ENCODE measurements around the gene CYYR1. TPM values are rescaled to one million over a fixed set of nuclear protein-coding genes. Genes with fewer than 3 reads are reported as not detected.

Gene CYYR1
- total RNA-seq, 1 experiment from 2014 or later: not detected

- no TSS peak for BruUV-seq (replicated peaks)
- Histone ChIP-seq H3K4me1 (ENCODE audit: control insufficient read depth, insufficient read depth, low read length) (no peaks in the 10 kb centered on the region), H3K4me3 (ENCODE audit: low read depth in 2 of 2, low read length in 2 of 2) (no peak overlapping the region), H3K27me3 (ENCODE audit: control insufficient read depth, insufficient read depth, low read length) (no peaks in the 10 kb centered on the region), H3K36me3 (ENCODE audit: control insufficient read depth, insufficient read depth, low read length) (no peaks in the 10 kb centered on the region), H3K27ac (ENCODE audit: low read length) (no peak overlapping the region), H3K9me3 (ENCODE audit: control insufficient read depth, insufficient read depth, low read depth, low read length) (no peaks in the 10 kb centered on the region)
- no peak for DNase-seq (ENCODE audit: low read depth, low spot score)
- TF ChIP-seq REST (IDR thresholded peaks at IDR 0.05; ENCODE audit: insufficient read depth in 1 of 2, low read depth in 2 of 2, low read length in 1 of 2) (no peak), SIN3A (IDR thresholded peaks at IDR 0.05; ENCODE audit: borderline replicate concordance, insufficient read depth, low read depth, low read length) (no peak), POLR2AphosphoS5 (IDR thresholded peaks at IDR 0.05; ENCODE audit: low read depth, low read length) (no peak), TCF7L2 (IDR thresholded peaks at IDR 0.05; ENCODE audit: low read depth, low read length) (no peak), CTCF (IDR thresholded peaks at IDR 0.05) (no peak)
- POLR2A ChIA-PET: no interaction called here
- in situ Hi-C loops (cut with HindIII; ENCODE audit: low pct_unique_long_range_greater_than_20kb, low sequenced_read_pairs): no loop called here
- CTCF ChIA-PET: no interaction called here
- intact Hi-C loops (cut with micrococcal nuclease; ENCODE audit: unreplicated experiment): no loop called here
- no peak for ATAC-seq
Measured at GRCh38 chr21:26448751-26449150, 124.3 kb downstream of the CYYR1 start.

GRCh38 chr21:26447932-26448475 lies 125.1 kb downstream of the CYYR1 start:
- H3K9me3 ChIP-seq (ENCODE audit: control insufficient read depth, insufficient read depth, low read depth, low read length): no peaks in the 10 kb centered on the region
- intact Hi-C loops (cut with micrococcal nuclease; ENCODE audit: unreplicated experiment) (no loop called here), in situ Hi-C loops (cut with HindIII; ENCODE audit: low pct_unique_long_range_greater_than_20kb, low sequenced_read_pairs) (no loop called here)
- H3K36me3 ChIP-seq (ENCODE audit: control insufficient read depth, insufficient read depth, low read length): no peaks in the 10 kb centered on the region
- no TSS peak for BruUV-seq (replicated peaks)
- no peak for DNase-seq (ENCODE audit: low read depth, low spot score)
- H3K27me3 ChIP-seq (ENCODE audit: control insufficient read depth, insufficient read depth, low read length): no peaks in the 10 kb centered on the region
- no peak for ATAC-seq
- ChIA-PET POLR2A (no interaction called here), CTCF (no interaction called here)
- H3K27ac ChIP-seq (ENCODE audit: low read length): no peak overlapping the region
- H3K4me1 ChIP-seq (ENCODE audit: control insufficient read depth, insufficient read depth, low read length): no peaks in the 10 kb centered on the region
- no peak for TF ChIP-seq POLR2AphosphoS5 (IDR thresholded peaks at IDR 0.05; ENCODE audit: low read depth, low read length)
- TF ChIP-seq CTCF (IDR thresholded peaks at IDR 0.05): no peak
- TF ChIP-seq SIN3A (IDR thresholded peaks at IDR 0.05; ENCODE audit: borderline replicate concordance, insufficient read depth, low read depth, low read length): no peak
- no peak for TF ChIP-seq TCF7L2 (IDR thresholded peaks at IDR 0.05; ENCODE audit: low read depth, low read length)
- no peak overlapping the region for H3K4me3 ChIP-seq (ENCODE audit: low read depth in 2 of 2, low read length in 2 of 2)
